HG03175 (cell line): ENCODE results near the gene PYY.
"Not testable (repeated sequence)": the region's sequence is repeated elsewhere in the genome, so short reads cannot be mapped to it uniquely, and the experiment has no call there.

ENCODE experiments used
- ATAC-seq: cut with Tn5 transposase; IDR thresholded peaks from one replicate; pipeline ENCODE4 v1.9.1; 2021; ENCODE audit warnings: mild to moderate bottlenecking, moderate library complexity; ENCODE audit not compliant: unreplicated experiment

PYY gene

GRCh38 chr17:43953746-43954145, at the start of gene PYY:
TSS of gene PYY (minus strand) at chr17:43953940. CDS start at chr17:43953483, 457 bp downstream.
- no peak for ATAC-seq

GRCh38 chr17:44002141-44002848, 48.6 kb upstream of the PYY start:
- ATAC-seq = no peak

- ATAC-seq = no peak
Measured at GRCh38 chr17:44001461-44001920, 47.8 kb upstream of the PYY start.

- ATAC-seq = no peak
Measured at GRCh38 chr17:44000871-44001460, 47.2 kb upstream of the PYY start.

DNA sequence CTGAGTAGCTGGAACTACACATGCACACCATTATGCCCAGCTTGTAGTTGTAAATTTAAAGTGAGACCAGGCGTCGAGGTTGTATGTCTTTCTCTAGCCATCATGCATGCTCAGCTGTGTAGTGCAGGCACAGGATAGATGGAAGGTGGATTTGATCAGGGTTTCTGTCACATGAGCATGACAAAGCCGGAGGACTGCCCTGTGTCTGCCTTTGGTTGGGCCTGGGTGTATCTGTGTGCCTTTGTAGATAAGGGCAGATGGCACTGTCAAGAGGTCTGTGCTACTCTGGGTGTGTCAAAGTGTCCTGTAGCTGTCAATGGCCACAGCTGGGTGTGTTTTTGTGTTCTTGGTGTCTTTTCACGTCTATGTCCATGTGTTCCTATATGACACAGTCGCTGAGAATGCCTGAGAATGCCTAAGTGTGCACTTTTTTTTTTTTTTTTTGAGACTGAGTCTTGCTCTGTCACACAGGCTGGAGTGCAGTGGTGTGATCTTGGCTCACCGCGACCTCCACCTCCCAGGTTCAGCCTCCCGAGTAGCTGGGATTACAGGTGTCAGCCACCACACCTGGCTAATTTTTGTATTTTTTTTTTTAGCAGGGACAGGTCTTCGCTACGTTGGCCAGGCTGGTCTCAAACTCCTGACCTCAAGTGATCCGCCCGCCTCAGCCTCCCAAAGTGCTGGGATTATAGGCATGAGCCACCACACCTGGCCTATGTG, 46.6 kb upstream of the PYY start:
- ATAC-seq = no peak

GRCh38 chr17:43999024-43999423, 45.3 kb upstream of the PYY start:
- ATAC-seq = no peak

GRCh38 chr17:43998552-43998951, 44.8 kb upstream of the PYY start:
- no peak for ATAC-seq

GRCh38 chr17:43997180-43997579, 43.4 kb upstream of the PYY start:
- ATAC-seq = not testable (repeated sequence)

DNA sequence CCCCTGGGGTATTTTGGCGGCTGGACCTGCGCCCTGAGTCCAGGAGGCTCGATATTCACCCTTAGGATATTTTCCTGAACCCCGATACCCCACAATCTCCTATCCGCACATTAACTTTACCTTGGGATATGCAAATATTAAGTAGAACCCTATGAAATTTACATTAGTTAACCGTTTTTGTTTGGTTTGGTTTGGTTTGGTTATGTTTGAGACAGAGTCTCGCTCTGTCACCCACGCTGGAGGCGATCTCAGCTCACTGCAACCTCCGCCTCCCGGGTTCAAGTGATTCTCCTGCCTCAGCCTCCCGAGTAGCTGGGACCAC, 41.4 kb upstream of the PYY start:
- no peak for ATAC-seq

DNA sequence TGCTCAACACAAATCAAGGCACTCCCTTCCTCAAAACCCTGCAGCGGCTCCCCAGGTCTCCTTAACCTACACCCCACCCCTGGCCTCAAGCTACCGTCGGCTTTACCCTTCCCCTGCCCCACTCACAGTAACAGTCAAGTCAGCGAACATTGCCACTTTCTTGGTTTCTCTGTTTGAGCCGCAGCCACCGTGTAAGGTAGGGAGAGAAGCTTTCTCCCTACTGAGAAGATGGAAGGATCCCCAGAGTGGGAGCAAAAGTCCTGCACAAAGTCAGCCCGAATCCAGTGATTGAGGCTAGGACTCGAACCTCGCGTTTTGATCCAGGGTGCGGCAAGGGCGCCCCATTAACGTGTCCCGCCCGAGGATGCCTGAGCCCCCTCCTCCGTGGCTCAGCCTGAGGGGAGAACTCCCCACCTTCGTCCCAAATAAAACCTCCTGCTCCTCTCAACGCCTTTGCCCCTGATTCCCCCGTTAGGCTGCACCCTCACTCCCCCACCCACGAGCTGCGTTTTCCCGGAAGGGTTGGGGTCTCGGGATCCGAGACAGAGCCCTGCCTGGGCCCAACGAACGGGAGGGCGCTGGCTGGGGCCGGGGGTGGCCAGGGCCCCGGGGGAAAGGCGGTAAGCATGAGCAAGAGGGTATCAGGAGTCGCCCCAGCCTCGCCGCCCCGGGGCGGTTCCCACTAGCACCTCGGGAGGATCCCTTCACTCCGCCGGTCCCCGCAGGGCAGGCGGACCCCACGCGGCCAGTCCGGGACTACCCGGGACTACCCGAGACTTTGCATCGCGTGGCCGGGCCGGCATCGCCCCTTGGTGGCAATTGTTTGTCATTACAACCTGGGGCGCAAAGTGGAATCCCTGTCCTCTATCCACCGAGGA, 40.8 kb upstream of the PYY start:
- no peak for ATAC-seq

DNA sequence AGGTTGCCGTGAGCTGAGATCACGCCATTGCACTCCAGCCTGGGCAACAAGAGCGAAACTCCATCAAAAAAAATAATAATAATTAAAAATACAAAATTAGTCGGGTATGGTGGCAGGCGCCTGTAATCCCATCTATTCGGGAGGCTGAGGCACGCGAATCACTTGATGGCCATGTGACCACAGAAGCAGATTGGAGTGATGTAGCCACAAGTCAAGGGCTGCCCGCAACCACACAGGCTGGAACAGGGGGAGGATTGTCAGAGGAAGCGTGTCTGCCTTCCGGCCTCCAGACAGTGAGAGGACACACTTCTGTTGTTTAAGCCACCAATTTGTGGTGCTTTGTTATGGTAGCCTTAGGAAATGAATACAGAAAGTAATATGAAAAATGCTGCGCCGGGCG, 38.9 kb upstream of the PYY start:
- ATAC-seq = no peak

GRCh38 chr17:43988301-43988700, 34.6 kb upstream of the PYY start:
- no peak for ATAC-seq

GRCh38 chr17:43987131-43988021, 33.6 kb upstream of the PYY start:
- ATAC-seq = no peak

DNA sequence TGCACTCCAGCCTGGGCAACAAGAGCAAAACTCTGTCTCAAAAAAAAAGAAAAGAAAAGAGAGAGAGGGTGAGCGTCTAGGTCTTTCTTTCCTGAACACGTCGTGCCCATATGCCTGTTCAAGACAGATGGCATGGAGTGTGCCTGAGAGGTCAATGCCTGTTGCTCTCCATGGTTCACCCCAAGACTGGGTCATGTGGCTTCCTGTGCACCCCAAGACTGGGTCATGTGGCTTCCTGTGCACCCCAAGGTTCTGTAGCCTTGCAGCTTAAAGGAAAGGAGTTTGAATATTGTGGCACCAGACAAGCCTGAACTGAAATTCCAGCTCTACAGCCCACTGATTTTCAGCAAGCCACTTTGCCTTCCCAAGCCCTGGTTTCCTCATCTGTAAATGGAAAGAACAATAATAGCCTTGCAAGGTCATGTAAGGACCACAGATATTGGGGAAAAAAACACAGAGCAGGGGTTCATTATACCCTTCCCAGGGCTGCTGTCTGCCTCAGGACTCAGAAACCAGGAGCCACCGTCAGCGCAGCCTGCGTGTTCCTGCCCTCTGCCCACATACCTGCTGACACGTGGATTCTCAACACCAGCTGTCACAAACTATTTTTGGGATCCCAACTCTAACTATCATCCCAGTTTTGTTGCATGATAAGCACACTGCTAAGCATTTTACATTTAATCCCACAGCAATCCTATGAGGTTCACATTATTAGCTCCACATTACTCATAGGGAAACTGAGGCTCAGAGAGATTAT, 32.7 kb upstream of the PYY start:
- ATAC-seq = no peak

GRCh38 chr17:43984521-43984920, 30.8 kb upstream of the PYY start:
- ATAC-seq = no peak

- no peak for ATAC-seq
Measured at GRCh38 chr17:43983515-43984411, 30.0 kb upstream of the PYY start.

DNA sequence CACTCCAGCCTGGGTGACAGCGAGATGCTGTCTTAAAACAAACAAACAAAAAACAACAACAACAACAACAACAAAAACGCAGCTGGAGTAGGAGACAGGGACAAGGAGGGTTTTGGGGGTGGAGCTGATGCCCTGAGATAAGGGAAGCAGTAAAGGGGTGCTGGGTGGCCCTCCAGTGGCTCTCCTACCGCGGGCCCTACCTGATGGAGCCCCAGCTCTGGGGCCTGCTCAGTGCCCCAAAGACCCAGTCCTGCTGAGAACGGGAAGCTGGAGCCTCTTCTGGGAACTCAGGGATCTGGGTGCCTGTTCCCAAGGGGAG, 29.4 kb upstream of the PYY start:
- ATAC-seq = no peak

- no peak for ATAC-seq
Measured at GRCh38 chr17:43982171-43982570, 28.4 kb upstream of the PYY start.

GRCh38 chr17:43979671-43980070, 25.9 kb upstream of the PYY start:
- ATAC-seq = no peak
